ENCODE results near the gene MAP3K6.

Gene MAP3K6

DNA sequence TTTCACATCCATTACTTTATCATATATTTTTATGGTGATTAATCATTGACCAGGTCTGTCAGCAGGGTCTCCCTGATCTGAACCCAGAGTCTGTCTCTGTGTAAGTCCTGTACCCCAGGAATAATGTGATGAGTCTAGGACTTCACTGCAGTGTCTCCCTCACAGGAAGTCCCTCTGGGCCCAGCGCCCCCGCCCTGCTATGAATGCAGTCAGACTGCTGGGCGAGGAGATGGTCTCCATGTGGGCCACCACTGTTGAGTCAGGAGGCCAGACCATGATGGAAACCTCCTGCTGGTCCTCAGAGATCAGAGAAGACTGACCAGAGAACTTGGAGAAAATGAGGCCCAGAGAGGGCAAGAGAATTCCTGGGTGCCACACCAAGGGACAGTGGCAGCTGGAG, 35.3 kb downstream of the MAP3K6 start:
- TF ChIP-seq, protein P1, sequence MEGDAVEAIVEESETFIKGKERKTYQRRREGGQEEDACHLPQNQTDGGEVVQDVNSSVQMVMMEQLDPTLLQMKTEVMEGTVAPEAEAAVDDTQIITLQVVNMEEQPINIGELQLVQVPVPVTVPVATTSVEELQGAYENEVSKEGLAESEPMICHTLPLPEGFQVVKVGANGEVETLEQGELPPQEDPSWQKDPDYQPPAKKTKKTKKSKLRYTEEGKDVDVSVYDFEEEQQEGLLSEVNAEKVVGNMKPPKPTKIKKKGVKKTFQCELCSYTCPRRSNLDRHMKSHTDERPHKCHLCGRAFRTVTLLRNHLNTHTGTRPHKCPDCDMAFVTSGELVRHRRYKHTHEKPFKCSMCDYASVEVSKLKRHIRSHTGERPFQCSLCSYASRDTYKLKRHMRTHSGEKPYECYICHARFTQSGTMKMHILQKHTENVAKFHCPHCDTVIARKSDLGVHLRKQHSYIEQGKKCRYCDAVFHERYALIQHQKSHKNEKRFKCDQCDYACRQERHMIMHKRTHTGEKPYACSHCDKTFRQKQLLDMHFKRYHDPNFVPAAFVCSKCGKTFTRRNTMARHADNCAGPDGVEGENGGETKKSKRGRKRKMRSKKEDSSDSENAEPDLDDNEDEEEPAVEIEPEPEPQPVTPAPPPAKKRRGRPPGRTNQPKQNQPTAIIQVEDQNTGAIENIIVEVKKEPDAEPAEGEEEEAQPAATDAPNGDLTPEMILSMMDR (IDR thresholded peaks at IDR 0.05; ENCODE audit: low read depth, low read length, missing control alignments): no peak
- no peak for DNase-seq (ENCODE audit: low read depth)
- no peak overlapping the region for H3K4me3 ChIP-seq (ENCODE audit: low read depth, low read length)
- in situ Hi-C loops (cut with HindIII; ENCODE audit: low sequenced_read_pairs): no loop called here

DNA sequence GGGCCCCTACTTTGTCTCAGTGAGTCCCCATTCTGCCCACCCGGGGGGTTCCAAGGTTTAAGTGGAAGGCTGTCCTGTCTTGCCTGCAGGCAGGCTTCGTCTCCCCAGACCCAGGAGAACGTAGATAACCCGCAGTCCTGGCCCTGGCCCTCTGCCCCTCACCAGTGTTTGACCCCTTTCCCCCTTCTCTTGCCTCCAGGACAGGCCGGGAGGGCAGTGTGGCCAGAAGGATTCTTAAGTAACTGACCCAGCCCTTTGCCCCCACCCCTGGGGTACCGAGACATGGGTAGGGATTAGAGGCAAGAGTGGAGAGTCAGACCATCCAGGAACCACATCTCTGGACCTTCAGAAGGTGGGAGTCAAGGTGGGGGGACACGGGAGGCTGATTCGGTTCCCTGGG, 36.0 kb downstream of the MAP3K6 start:
- H3K4me3 ChIP-seq (ENCODE audit: low read depth, low read length): no peak overlapping the region
- in situ Hi-C loops (cut with HindIII; ENCODE audit: low sequenced_read_pairs): no loop called here
- no peak for DNase-seq (ENCODE audit: low read depth)
- TF ChIP-seq, protein P1 (IDR thresholded peaks at IDR 0.05; ENCODE audit: low read depth, low read length, missing control alignments): no peak

GRCh38 chr1:27327964-27328363, 38.8 kb downstream of the MAP3K6 start:
- TF ChIP-seq, protein P1 (IDR thresholded peaks at IDR 0.05; ENCODE audit: low read depth, low read length, missing control alignments): no peak
- DNase-seq (ENCODE audit: low read depth): no peak
- H3K4me3 ChIP-seq (ENCODE audit: low read depth, low read length): no peak overlapping the region
- in situ Hi-C loops (cut with HindIII; ENCODE audit: low sequenced_read_pairs): no loop called here

- no peak overlapping the region for H3K4me3 ChIP-seq (ENCODE audit: low read depth, low read length)
- in situ Hi-C loops (cut with HindIII; ENCODE audit: low sequenced_read_pairs): no loop called here
- no peak for DNase-seq (ENCODE audit: low read depth)
- TF ChIP-seq, protein P1 (IDR thresholded peaks at IDR 0.05; ENCODE audit: low read depth, low read length, missing control alignments): no peak
Measured at GRCh38 chr1:27325286-27325685, 41.5 kb downstream of the MAP3K6 start.

- peak overlapping the region; percentile 100 for H3K4me3 ChIP-seq (ENCODE audit: low read depth, low read length)
- in situ Hi-C loops (cut with HindIII; ENCODE audit: low sequenced_read_pairs): no loop called here
- TF ChIP-seq, protein P1 (IDR thresholded peaks at IDR 0.05; ENCODE audit: low read depth, low read length, missing control alignments): no peak
- DNase-seq (ENCODE audit: low read depth): no peak
Measured at GRCh38 chr1:27322569-27323240, 44.1 kb downstream of the MAP3K6 start.

DNA sequence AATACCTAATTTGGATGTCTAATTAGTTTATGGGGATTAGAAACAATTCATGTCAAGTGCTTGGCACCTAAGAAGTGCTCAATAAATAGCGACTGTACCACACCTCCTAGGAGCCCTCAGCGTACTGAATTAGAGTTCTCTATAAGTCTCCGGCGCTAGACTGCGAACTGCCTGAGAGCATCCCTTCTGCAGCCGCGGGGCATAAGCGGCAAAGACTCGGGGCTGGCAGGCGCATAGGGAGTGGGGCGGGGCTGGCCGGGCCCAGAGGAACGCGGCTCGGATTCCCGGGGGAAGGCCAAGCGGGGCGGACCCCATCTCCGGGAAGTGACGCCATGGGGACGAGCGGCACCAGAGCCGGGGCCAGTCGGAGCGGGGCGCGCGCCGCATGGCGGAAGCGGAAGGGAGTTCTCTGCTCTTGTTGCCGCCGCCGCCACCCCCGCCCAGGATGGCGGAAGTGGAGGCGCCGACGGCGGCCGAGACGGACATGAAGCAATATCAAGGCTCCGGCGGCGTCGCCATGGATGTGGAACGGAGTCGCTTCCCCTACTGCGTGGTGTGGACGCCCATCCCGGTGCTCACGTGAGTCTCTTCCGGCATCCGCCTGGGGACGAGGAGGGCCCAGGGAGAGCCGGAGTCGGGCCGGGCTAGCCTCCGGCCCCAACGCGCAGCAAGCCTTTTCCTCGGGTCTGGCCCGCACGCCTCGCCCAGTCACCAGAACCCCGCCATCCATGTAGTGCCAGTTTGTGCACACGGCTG, 44.8 kb downstream of the MAP3K6 start, which contains the start of gene TMEM222:
TSS of gene TMEM222 (plus strand) at position 351 of the 756 bp plus-strand sequence. CDS start at position 386, 35 bp downstream.
- DNase-seq (ENCODE audit: low read depth): peak; percentile 90
- TF ChIP-seq, protein P1 (IDR thresholded peaks at IDR 0.05; ENCODE audit: low read depth, low read length, missing control alignments): no peak
- in situ Hi-C loops (cut with HindIII; ENCODE audit: low sequenced_read_pairs): no loop called here
- peak within 1 kb of the TSS; percentile 100 for H3K4me3 ChIP-seq (ENCODE audit: low read depth, low read length)
